HG03095 (cell line): ENCODE measurements around the gene VILL.
"Not testable (repeated sequence)": the region's sequence is repeated elsewhere in the genome, so short reads cannot be mapped to it uniquely, and the experiment has no call there.

Experiments
- ATAC-seq: cut with Tn5 transposase; IDR thresholded peaks from one replicate; pipeline ENCODE4 v1.9.1; 2021; ENCODE audit warnings: moderate library complexity; ENCODE audit not compliant: unreplicated experiment

The VILL gene

GRCh38 chr3:38032328-38032865, 41.8 kb downstream of the VILL start:
- no peak for ATAC-seq

- not testable (repeated sequence) for ATAC-seq
Observed at GRCh38 chr3:38033586-38033985, 43.0 kb downstream of the VILL start.

- not testable (repeated sequence) for ATAC-seq
Observed at GRCh38 chr3:38034335-38034734, 43.7 kb downstream of the VILL start.

DNA sequence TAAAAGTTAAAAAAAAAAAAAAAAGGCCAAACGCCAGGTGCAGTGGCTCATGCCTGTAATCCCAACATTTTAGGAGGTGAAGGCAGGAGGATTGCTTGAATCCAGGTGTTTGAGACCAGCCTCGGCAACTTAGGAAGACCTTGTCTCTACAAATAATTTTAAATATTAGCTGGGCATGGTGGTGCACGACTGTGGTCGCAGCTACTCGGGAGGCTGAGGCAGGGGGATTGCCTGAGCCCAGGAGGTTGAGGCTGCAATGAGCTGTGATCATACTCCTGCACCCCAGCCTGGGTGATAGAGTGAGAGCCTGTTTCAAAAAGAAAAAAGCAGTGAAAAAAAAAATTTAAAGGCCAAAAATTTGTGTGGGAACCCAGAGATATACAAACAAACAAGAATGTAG, 45.7 kb downstream of the VILL start:
- ATAC-seq = no peak

DNA sequence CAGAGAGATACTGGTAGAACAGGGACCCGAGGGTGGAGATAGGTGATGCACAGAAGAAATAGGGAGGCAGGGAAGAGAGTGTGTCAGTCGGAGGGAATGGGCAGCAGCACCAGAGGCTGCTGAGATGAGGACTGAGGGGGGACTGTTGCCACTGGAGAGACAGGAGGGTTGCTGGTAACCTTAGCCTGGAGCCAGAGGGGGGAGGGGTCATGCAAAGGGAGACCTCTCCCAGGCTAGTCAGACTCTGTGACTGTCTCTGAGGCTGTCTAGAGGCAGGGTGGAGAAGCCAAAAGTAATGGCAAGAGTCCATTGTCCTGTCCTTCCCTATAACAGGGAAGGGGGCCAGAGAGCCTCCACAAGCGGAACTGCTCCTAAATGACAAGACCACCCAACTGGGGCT, 46.3 kb downstream of the VILL start:
- ATAC-seq = no peak

DNA sequence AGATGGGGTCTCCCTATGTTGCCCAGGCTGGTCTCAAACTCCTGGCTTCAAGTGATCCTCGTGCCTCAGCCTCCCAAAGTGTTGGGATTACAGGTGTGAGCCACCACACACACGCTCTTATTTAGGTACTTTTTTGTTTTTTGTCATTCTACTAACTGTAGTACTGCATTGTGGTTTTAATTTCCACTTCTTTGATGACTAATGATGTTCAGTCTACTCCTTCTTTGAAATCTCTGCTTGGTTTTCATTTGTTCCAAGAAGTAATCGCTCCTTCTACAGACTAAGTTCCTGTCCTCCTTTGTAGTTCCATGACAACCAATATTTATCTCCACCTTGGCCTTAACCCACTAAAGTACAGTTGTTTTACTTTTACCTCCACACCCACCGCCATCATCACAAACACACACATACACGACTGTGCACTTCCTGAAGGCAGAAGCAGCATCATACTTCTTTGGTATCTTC, 47.9 kb downstream of the VILL start:
- ATAC-seq = no peak

DNA sequence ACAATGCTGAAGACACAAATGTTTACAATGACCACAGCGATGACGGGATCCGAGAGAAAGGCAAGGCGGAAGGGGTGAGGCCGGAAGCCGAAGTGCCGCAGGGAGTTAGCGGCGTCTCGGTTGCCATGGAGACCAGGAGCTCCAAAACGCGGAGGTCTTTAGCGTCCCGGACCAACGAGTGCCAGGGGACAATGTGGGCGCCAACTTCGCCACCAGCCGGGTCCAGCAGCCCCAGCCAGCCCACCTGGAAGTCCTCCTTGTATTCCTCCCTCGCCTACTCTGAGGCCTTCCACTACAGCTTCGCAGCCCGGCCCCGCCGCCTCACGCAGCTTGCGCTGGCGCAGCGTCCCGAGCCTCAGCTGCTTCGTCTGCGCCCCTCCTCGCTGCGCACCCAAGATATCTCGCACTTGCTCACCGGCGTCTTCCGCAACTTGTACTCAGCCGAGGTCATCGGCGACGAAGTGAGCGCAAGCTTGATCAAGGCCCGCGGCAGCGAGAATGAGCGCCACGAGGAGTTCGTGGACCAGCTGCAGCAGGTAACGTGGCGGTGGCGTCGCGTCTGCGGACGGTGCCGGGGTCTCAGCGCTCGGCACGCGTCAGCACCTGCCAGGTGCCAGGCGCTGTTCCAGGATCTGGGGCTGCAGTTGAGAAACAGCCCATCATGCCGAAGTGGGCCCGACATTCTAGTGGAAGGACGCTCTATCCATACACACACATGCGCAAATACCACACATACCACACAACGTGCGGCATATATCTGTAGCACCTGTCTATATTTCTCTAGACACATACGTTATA, 48.7 kb downstream of the VILL start, which contains the start of gene DLEC1:
Gene DLEC1, plus strand, starts transcription at position 108 of the 798 bp plus-strand sequence. Its CDS starts 18 bp downstream, at position 126.
- ATAC-seq = peak; percentile 88

- peak; percentile 59 for ATAC-seq
Observed at GRCh38 chr3:38039899-38040261, 49.3 kb downstream of the VILL start.

- no peak for ATAC-seq
Observed at GRCh38 chr3:38040401-38040800, 49.8 kb downstream of the VILL start.

DNA sequence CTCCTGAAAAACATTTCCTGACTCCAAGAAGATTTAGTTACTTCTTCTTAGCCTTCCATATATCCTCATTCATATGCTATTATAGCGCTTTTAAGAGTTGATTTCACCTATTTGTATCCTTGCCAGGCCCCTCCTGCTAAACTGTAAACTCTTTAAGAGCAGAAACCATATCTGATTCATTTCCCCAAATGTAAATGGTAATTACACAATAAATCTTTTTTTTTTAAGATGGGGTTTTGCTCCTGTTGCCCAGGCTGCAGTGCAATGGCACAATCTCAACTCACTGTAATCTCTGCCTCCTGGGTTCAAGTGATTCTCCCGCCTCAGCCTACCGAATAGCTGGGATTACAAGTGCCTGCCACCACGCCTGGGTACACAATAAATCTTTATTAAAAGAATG, 52.9 kb downstream of the VILL start:
- ATAC-seq = no peak

DNA sequence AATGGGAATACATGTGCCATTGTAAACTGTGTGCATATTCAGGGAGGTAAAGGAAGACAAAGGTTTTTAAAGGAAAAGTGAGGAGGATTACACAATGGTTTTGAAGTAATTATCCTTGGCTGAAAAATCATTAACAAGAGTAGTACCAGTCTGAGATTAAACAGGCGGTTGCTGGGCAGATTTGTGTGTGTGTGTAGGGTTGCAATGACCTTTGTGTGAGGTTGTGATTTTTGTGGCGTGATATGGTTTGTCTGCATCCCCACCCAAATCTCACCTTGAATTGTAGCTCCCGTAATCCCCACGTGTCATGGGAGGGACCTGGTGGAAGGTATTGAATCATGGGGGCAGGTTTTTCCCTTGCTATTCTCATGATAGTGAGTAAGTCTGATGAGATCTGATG, 55.4 kb downstream of the VILL start:
- no peak for ATAC-seq

GRCh38 chr3:38046821-38047220, 56.2 kb downstream of the VILL start:
- ATAC-seq = no peak

- ATAC-seq = no peak
Observed at GRCh38 chr3:38047896-38048295, 57.3 kb downstream of the VILL start.

DNA sequence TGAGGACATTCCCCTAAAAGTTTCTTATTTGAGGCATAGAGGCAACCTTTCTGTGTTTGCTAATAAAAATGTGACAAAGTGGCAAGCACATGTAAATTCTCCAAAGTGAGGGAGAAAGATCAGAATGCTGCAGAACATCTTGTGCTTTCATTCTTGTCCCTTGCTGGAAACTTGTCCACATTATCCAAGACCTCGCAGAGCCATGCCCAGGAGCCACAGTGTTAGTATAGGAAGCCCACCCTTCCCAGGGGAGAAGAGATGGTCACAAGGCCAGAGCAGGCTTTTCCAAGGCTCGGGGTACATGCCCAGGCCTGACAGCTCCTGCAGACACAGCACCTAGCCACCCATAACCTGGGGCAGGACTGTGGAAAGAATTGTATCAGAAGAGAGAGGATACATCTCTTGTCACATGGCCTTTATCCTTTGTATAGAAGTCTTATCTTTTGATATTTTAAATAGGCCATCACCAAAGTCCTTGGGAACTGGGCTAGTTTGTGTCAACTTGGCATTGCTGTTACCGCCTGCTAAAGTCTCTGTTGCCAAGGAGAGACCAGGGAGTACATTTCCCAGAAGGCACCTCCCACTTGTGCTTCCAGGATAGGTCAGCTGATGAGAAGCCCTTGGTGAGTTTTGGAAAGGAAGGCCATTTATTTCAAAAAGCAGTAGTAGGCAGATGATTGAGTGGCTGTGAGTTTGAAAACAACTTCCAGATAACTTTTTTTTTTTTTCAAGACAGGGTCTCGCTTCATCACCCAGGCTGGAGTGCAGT, 59.0 kb downstream of the VILL start:
- ATAC-seq = no peak

DNA sequence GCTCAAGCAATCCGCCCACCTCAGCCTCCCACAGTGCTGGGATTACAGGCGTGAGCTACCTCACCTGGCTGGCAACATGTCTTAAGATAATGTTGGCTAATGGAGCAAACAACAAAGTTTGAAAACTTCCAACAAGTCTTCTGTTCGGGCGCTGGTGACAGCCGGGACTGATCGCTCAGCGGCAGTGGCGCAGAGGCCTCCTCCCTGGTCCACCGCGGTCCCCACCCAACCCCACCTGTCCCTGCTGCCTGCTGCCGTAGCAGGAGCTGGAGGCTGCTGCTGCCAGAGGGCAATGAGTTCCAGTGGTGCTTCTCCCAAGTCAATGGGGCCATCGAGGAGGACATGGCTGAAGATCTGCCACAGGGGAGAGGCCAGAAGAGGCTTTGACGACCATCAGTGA, 60.5 kb downstream of the VILL start:
- ATAC-seq = no peak

- not testable (repeated sequence) for ATAC-seq
Observed at GRCh38 chr3:38053286-38053685, 62.7 kb downstream of the VILL start.

- not testable (repeated sequence) for ATAC-seq
Observed at GRCh38 chr3:38053813-38054498, 63.4 kb downstream of the VILL start.

DNA sequence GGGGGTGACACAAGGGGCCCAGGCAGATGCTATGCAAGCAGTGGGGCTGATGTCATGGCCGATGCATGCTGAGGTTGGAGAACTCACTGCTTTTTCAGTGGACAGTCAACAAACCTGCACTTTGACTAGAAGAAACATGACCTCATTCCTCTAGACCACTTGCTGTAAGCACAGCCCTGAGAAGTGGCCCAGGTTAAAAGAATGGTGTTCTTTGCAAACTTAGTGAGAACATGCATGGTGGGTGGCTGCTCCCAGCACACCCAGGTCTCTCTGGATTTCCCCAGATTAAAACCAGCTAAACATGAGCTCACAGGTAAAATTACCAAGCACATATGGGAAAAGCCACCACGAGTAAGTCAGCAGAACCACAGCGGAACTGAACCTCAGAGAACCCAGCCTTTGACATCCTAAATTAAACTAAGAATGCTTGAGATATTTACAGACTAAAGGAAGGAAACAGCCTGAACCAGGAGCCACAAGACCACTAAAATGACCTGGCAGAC, 64.0 kb downstream of the VILL start:
- ATAC-seq = no peak
